Neutrophil (primary cell): ENCODE measurements around the gene TTLL1.

Source experiments
- H3K27ac ChIP-seq: fragments of 200-600 bp; sonication (generic); 2 replicates; pipeline ENCODE4 v1.5.1; 2016; ENCODE audit warnings: mild to moderate bottlenecking, moderate library complexity
- H3K27me3 ChIP-seq: fragments of 200-600 bp; sonication (generic); 2 replicates; pipeline ENCODE4 v1.6.0; 2016; ENCODE audit warnings: mild to moderate bottlenecking
- H3K36me3 ChIP-seq: fragments of 200-600 bp; sonication (generic); 2 replicates; pipeline ENCODE4 v1.5.1; 2017
- H3K4me1 ChIP-seq, 2 experiments: fragments of 200-600 bp in 1 of 2; sonication (generic) in 1 of 2; 1 replicate in 1 of 2; 2 replicates in 1 of 2; pipeline versions ENCODE4 v1.5.1 to v1.6.1; 2013 to 2016; ENCODE audit warnings: low read depth in 1 of 2, low read length in 1 of 2, mild to moderate bottlenecking in 1 of 2, moderate library complexity in 1 of 2; ENCODE audit not compliant: control insufficient read depth in 1 of 2, insufficient read depth in 1 of 2
- H3K4me3 ChIP-seq, 2 experiments: fragments of 200-600 bp in 1 of 2; sonication (generic) in 1 of 2; 1 replicate in 1 of 2; 2 replicates in 1 of 2; pipeline ENCODE4 v1.5.1; 2013 to 2016; ENCODE audit warnings: low read depth in 1 of 2, low read length in 1 of 2, mild to moderate bottlenecking in 1 of 2, moderate library complexity in 1 of 2
- H3K9me3 ChIP-seq: fragments of 200-600 bp; sonication (generic); 2 replicates; pipeline ENCODE4 v1.5.1; 2016
- CTCF ChIP-seq: fragments of 200-600 bp; sonication (generic); IDR thresholded peaks from 2 replicates; pipeline ENCODE4 v1.5.1; 2016; ENCODE audit warnings: antibody characterized with exemption

The TTLL1 gene

GRCh38 chr22:43009444-43009843, 79.7 kb downstream of the TTLL1 start:
- H3K27ac ChIP-seq = peak overlapping the region; percentile 47
- H3K27me3 ChIP-seq = no peaks in the 10 kb centered on the region
- TF ChIP-seq CTCF = no peak
- H3K4me1 ChIP-seq = peaks cover 39 to 43% of the 10 kb centered on the region in 2 experiments
- no peak overlapping the region for H3K4me3 ChIP-seq
- H3K9me3 ChIP-seq = no peaks in the 10 kb centered on the region
- no peaks in the 10 kb centered on the region for H3K36me3 ChIP-seq

DNA sequence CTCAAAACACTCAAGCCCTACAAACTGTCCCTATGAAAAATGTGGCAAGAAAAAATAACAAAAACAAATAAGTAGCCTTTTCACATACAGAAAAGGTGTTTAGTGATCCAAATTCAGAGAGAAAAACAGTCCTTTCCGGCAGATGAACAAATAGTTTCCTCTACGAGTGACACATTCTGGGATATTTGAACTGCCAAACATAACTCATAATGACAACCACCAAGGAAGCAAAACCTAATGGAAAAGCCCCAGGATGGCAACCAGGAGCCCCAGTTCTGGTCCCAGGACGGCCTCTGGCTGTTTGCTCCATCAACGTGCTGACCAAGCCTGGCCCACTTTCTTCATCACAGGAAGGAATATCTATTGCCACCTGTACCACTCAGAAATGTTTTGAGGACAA, 80.3 kb downstream of the TTLL1 start:
- Histone ChIP-seq H3K4me1 (peaks cover 43% of the 10 kb centered on the region in 2 experiments), H3K27me3 (no peaks in the 10 kb centered on the region), H3K4me3 (no peak overlapping the region), H3K9me3 (no peaks in the 10 kb centered on the region), H3K36me3 (no peaks in the 10 kb centered on the region), H3K27ac (peak overlapping the region; percentile 47)
- no peak for TF ChIP-seq CTCF

- no peaks in the 10 kb centered on the region for H3K36me3 ChIP-seq
- H3K27ac ChIP-seq = peak overlapping the region; percentile 47
- H3K9me3 ChIP-seq = no peaks in the 10 kb centered on the region
- TF ChIP-seq CTCF = no peak
- peaks cover 39% of the 10 kb centered on the region in 2 experiments for H3K4me1 ChIP-seq
- H3K27me3 ChIP-seq = no peaks in the 10 kb centered on the region
- H3K4me3 ChIP-seq = no peak overlapping the region
These were observed 80.7 kb downstream of the TTLL1 start for GRCh38 chr22:43008509-43008908.

GRCh38 chr22:43007519-43008102, 81.6 kb downstream of the TTLL1 start:
- Histone ChIP-seq H3K27ac (peak overlapping the region; percentile 33), H3K36me3 (no peaks in the 10 kb centered on the region), H3K4me1 (peaks cover 31 to 36% of the 10 kb centered on the region in 2 experiments), H3K9me3 (no peaks in the 10 kb centered on the region), H3K4me3 (no peak overlapping the region), H3K27me3 (no peaks in the 10 kb centered on the region)
- no peak for TF ChIP-seq CTCF

DNA sequence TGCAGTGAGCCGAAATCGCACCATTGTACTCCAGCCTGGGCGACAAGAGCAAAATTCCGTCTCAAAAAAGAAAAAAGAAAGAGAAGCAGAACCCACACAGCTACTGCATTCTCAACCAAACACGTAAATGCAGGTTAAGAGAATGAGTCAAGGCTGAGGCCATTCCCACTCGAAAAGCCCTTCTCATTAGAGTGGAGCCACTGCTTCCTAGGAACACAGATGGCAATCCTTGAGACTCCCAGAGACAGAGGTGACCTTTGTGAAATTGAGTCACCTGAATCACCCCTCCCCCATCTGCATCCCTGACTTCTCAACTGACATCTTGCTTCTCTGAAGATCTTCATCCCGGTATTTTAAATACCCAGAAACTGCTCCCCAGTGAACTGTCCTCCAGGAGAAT, 82.4 kb downstream of the TTLL1 start:
- Histone ChIP-seq H3K9me3 (no peaks in the 10 kb centered on the region), H3K4me3 (no peak overlapping the region), H3K36me3 (no peaks in the 10 kb centered on the region), H3K27me3 (no peaks in the 10 kb centered on the region), H3K4me1 (peaks cover 38 to 42% of the 10 kb centered on the region in 2 experiments), H3K27ac (no peak overlapping the region)
- no peak for TF ChIP-seq CTCF
